ENCODE measurements around the gene RND3. TPM values are rescaled to one million over a fixed set of nuclear protein-coding genes. Genes with fewer than 3 reads are reported as not detected.

RND3 gene
- total RNA-seq, 1 donor from 2014 or later, result 26.9 TPM

- H3K27me3 ChIP-seq (ENCODE audit: low read depth), result no peaks in the 10 kb centered on the region
- no peaks in the 10 kb centered on the region for H3K4me1 ChIP-seq
- no peak for DNase-seq
- no peaks in the 10 kb centered on the region for H3K36me3 ChIP-seq
- no peaks in the 10 kb centered on the region for H3K9me3 ChIP-seq (replicated peaks)
- H3K4me3 ChIP-seq, result no peak overlapping the region
- no peak for TF ChIP-seq CTCF (IDR thresholded peaks at IDR 0.05; ENCODE audit: borderline replicate concordance)
- no peak overlapping the region for H3K27ac ChIP-seq (replicated peaks)
- intact Hi-C loops (cut with micrococcal nuclease), result no loop called here
These were observed 45.0 kb downstream of the RND3 start for GRCh38 chr2:150442484-150442883.

GRCh38 chr2:150441784-150442183 lies 45.7 kb downstream of the RND3 start:
- Histone ChIP-seq H3K27ac (replicated peaks) (no peak overlapping the region), H3K9me3 (replicated peaks) (no peaks in the 10 kb centered on the region), H3K36me3 (no peaks in the 10 kb centered on the region), H3K27me3 (ENCODE audit: low read depth) (no peaks in the 10 kb centered on the region), H3K4me1 (no peaks in the 10 kb centered on the region), H3K4me3 (no peak overlapping the region)
- no peak for DNase-seq
- intact Hi-C loops (cut with micrococcal nuclease), result no loop called here
- no peak for TF ChIP-seq CTCF (IDR thresholded peaks at IDR 0.05; ENCODE audit: borderline replicate concordance)

- no peak for TF ChIP-seq CTCF (IDR thresholded peaks at IDR 0.05; ENCODE audit: borderline replicate concordance)
These were observed 46.2 kb downstream of the RND3 start for GRCh38 chr2:150441226-150441625.

GRCh38 chr2:150438654-150439053 lies 48.8 kb downstream of the RND3 start:
- Histone ChIP-seq H3K27me3 (ENCODE audit: low read depth) (no peaks in the 10 kb centered on the region), H3K9me3 (replicated peaks) (no peaks in the 10 kb centered on the region), H3K4me1 (no peaks in the 10 kb centered on the region), H3K4me3 (no peak overlapping the region), H3K27ac (replicated peaks) (no peak overlapping the region), H3K36me3 (no peaks in the 10 kb centered on the region)
- intact Hi-C loops (cut with micrococcal nuclease), result no loop called here
- no peak for TF ChIP-seq CTCF (IDR thresholded peaks at IDR 0.05; ENCODE audit: borderline replicate concordance)
- DNase-seq, result no peak

More at GRCh38 chr2:150441226-150441625, 46.2 kb downstream of the RND3 start:
- Histone ChIP-seq H3K27me3 (ENCODE audit: low read depth) (no peaks in the 10 kb centered on the region), H3K27ac (replicated peaks) (no peak overlapping the region), H3K4me3 (no peak overlapping the region), H3K9me3 (replicated peaks) (no peaks in the 10 kb centered on the region), H3K36me3 (no peaks in the 10 kb centered on the region), H3K4me1 (no peaks in the 10 kb centered on the region)
- intact Hi-C loops (cut with micrococcal nuclease), result no loop called here
- DNase-seq, result no peak

- intact Hi-C loops (cut with micrococcal nuclease), result no loop called here
- TF ChIP-seq CTCF (IDR thresholded peaks at IDR 0.05; ENCODE audit: borderline replicate concordance), result no peak
- no peak for DNase-seq
These were observed 49.4 kb downstream of the RND3 start for GRCh38 chr2:150438041-150438440.

GRCh38 chr2:150432312-150432625 lies 55.2 kb downstream of the RND3 start:
- Histone ChIP-seq H3K27me3 (ENCODE audit: low read depth) (no peaks in the 10 kb centered on the region), H3K9me3 (replicated peaks) (no peaks in the 10 kb centered on the region), H3K4me1 (no peaks in the 10 kb centered on the region), H3K4me3 (no peak overlapping the region), H3K27ac (replicated peaks) (no peak overlapping the region), H3K36me3 (no peaks in the 10 kb centered on the region)
- intact Hi-C loops (cut with micrococcal nuclease), result no loop called here
- no peak for TF ChIP-seq CTCF (IDR thresholded peaks at IDR 0.05; ENCODE audit: borderline replicate concordance)
- DNase-seq, result no peak

More at GRCh38 chr2:150438041-150438440, 49.4 kb downstream of the RND3 start:
- Histone ChIP-seq H3K4me3 (no peak overlapping the region), H3K27me3 (ENCODE audit: low read depth) (no peaks in the 10 kb centered on the region), H3K27ac (replicated peaks) (no peak overlapping the region), H3K36me3 (no peaks in the 10 kb centered on the region), H3K4me1 (no peaks in the 10 kb centered on the region), H3K9me3 (replicated peaks) (no peaks in the 10 kb centered on the region)
